ENCODE measurements around the gene RNF43.

DNA sequence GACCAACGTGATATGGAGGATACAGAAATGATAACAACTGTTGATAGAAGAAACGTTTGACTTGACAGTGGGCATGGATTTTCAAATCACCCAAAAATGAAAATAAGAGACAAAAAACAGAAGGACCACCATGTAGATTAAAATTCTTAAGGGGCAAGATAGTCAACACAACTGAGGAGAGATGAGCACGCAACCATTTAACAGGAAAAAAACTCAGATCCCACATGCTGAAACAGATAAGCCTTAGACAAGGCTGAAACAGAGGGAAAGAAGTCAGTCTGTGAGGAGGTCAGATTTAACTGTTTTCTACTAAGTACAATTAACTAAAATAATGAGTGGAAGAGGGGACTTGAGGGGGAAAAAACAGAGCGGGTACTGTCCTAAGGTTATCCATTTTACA, 21.2 kb downstream of the RNF43 start:
- TF ChIP-seq, protein P1, sequence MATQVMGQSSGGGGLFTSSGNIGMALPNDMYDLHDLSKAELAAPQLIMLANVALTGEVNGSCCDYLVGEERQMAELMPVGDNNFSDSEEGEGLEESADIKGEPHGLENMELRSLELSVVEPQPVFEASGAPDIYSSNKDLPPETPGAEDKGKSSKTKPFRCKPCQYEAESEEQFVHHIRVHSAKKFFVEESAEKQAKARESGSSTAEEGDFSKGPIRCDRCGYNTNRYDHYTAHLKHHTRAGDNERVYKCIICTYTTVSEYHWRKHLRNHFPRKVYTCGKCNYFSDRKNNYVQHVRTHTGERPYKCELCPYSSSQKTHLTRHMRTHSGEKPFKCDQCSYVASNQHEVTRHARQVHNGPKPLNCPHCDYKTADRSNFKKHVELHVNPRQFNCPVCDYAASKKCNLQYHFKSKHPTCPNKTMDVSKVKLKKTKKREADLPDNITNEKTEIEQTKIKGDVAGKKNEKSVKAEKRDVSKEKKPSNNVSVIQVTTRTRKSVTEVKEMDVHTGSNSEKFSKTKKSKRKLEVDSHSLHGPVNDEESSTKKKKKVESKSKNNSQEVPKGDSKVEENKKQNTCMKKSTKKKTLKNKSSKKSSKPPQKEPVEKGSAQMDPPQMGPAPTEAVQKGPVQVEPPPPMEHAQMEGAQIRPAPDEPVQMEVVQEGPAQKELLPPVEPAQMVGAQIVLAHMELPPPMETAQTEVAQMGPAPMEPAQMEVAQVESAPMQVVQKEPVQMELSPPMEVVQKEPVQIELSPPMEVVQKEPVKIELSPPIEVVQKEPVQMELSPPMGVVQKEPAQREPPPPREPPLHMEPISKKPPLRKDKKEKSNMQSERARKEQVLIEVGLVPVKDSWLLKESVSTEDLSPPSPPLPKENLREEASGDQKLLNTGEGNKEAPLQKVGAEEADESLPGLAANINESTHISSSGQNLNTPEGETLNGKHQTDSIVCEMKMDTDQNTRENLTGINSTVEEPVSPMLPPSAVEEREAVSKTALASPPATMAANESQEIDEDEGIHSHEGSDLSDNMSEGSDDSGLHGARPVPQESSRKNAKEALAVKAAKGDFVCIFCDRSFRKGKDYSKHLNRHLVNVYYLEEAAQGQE (IDR thresholded peaks at IDR 0.05; ENCODE audit: insufficient read depth in 1 of 2, low read depth in 2 of 2, low read length in 2 of 2): no peak
- no peak for TF ChIP-seq TAF1 (IDR thresholded peaks at IDR 0.05; ENCODE audit: borderline replicate concordance, insufficient read depth, low read length)

Measured in PFSK-1 (cell line).